H1 (cell line): Measurements from ENCODE around the gene TRAPPC8. TPM values are rescaled to one million over a fixed set of nuclear protein-coding genes. Genes with fewer than 3 reads are reported as not detected.

Source experiments
- CTCF ChIP-seq, 3 experiments: IDR thresholded peaks; 1 replicate in 2 of 3; 2 replicates in 1 of 3; pipeline versions ENCODE4 v1.5.1 to v1.6.1; 2011; ENCODE audit warnings: low read length in 3 of 3, mild to moderate bottlenecking in 3 of 3, inconsistent platforms in 2 of 3, low read depth in 1 of 3, moderate library complexity in 1 of 3; ENCODE audit not compliant: insufficient read depth in 1 of 3; ENCODE audit errors: control extremely low read depth in 1 of 3
- TCF12 ChIP-seq: IDR thresholded peaks from 2 replicates; pipeline ENCODE4 v1.6.1; 2011; ENCODE audit warnings: low read depth, mild to moderate bottlenecking, low read length
- USF2 ChIP-seq: IDR thresholded peaks from 2 replicates; pipeline ENCODE4 v1.6.1; 2011; ENCODE audit warnings: low read length, improper control_type of control experiment
- polyA plus RNA-seq, 7 experiments: library from polyadenylated mRNA; depleted of rRNA in 3 of 7; stranded (reverse) in 5 of 7; unstranded in 2 of 7; fragments of >200 nt in 5 of 7; fragments of 200-250 nt in 2 of 7; gene quantifications; 1 replicate in 5 of 7; 2 replicates in 1 of 7; 4 replicates in 1 of 7; pipeline versions ENCODE4 v1.2.1 to v1.2.3, GENCODE V29; 2011 to 2013; ENCODE audit warnings: missing spikeins in 2 of 7, mixed read lengths in 2 of 7
- total RNA-seq: library from RNA; stranded (reverse); fragmentation: NEBNext Ultra II Directional; extraction: Animal tissue kit (Norgen Biotek cat#: 25700); gene quantifications from 2 replicates; pipeline ENCODE4 v1.2.1, GENCODE V29; 2021

TRAPPC8 gene
- total and polyA plus RNA-seq, 2 of the 8 experiments (the other 6 are each of a cell fraction or from before 2014, with no cell fraction given): 43.6 to 56.5 TPM

DNA sequence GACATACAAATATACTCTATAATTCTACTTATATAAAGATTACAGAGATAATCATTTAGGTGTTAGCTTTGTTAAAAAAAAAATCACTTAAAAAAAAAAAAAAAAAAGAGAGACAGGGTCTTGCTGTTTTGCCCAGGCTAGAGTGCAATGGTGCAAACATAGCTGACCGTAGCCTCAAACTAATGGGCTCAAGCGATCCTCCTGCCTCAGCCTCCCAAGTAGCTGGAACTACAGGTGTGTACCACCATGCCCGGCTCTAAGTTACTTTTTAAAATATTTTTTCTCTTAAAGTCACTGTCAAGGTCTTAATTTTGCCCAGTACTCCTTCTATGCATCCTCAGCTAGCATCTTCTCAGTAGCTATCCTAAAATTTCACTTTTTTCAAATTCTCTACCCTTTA lies 105.0 kb downstream of the TRAPPC8 start (continued):
- TF ChIP-seq USF2 (no peak), CTCF (IDR thresholded peaks at IDR 0.05; ENCODE audit: control extremely low read depth in 1 of 3, insufficient read depth in 1 of 3, low read depth in 1 of 3, low read length in 3 of 3) (no peak), TCF12 (no peak)
